ENCODE measurements around the gene ATAD2B. TPM values are rescaled to one million over a fixed set of nuclear protein-coding genes. Genes with fewer than 3 reads are reported as not detected.

Gene ATAD2B
- 7.5 and 9.4 TPM in 2 replicates for total RNA-seq

GRCh38 chr2:23926750-23927571 lies at the start of gene ATAD2B:
Gene ATAD2B, minus strand, starts transcription at chr2:23927123. Its CDS starts 353 bp downstream, at chr2:23926770.

GRCh38 chr2:23939987-23940717 lies 13.2 kb upstream of the ATAD2B start, which contains the start of gene UBXN2A:
Gene UBXN2A, plus strand, starts transcription at chr2:23940463. Its CDS starts 17,852 bp downstream, at chr2:23958315.

Other genes starting within 250 kb of the ATAD2B start
- 13.0 and 13.5 TPM in 2 replicates for gene UBXN2A, start 13.3 kb upstream of the ATAD2B start, total RNA-seq
- 0.24 TPM in 1 of 2 replicates, not detected in the other for gene MFSD2B, start 83.0 kb upstream of the ATAD2B start, total RNA-seq
- gene WDCP, start 120.3 kb upstream of the ATAD2B start, total RNA-seq, result 5.1 and 5.5 TPM in 2 replicates
- 13.7 and 15.1 TPM in 2 replicates for gene FKBP1B, start 122.6 kb upstream of the ATAD2B start, total RNA-seq
- gene SF3B6, start 149.2 kb upstream of the ATAD2B start, total RNA-seq, result 166 and 212 TPM in 2 replicates
- 20.2 and 49.6 TPM in 2 replicates for gene TP53I3, start 157.7 kb upstream of the ATAD2B start, total RNA-seq
- gene PFN4, start 196.2 kb upstream of the ATAD2B start, total RNA-seq, result 0.21 and 0.48 TPM in 2 replicates
- gene FAM228B, start 196.3 kb upstream of the ATAD2B start, total RNA-seq, result 6.8 and 10.1 TPM in 2 replicates
- 0.43 TPM in 1 of 2 replicates, not detected in the other for gene FAM228A, start 247.9 kb upstream of the ATAD2B start, total RNA-seq